HG03280 (cell line): ENCODE results near the gene ABCB9.
"Not testable (repeated sequence)": the region's sequence is repeated elsewhere in the genome, so short reads cannot be mapped to it uniquely, and the experiment has no call there.

Source experiments
- ATAC-seq: cut with Tn5 transposase; IDR thresholded peaks from one replicate; pipeline ENCODE4 v1.9.1; 2021; ENCODE audit warnings: mild to moderate bottlenecking, moderate library complexity; ENCODE audit not compliant: unreplicated experiment

Gene ABCB9

DNA sequence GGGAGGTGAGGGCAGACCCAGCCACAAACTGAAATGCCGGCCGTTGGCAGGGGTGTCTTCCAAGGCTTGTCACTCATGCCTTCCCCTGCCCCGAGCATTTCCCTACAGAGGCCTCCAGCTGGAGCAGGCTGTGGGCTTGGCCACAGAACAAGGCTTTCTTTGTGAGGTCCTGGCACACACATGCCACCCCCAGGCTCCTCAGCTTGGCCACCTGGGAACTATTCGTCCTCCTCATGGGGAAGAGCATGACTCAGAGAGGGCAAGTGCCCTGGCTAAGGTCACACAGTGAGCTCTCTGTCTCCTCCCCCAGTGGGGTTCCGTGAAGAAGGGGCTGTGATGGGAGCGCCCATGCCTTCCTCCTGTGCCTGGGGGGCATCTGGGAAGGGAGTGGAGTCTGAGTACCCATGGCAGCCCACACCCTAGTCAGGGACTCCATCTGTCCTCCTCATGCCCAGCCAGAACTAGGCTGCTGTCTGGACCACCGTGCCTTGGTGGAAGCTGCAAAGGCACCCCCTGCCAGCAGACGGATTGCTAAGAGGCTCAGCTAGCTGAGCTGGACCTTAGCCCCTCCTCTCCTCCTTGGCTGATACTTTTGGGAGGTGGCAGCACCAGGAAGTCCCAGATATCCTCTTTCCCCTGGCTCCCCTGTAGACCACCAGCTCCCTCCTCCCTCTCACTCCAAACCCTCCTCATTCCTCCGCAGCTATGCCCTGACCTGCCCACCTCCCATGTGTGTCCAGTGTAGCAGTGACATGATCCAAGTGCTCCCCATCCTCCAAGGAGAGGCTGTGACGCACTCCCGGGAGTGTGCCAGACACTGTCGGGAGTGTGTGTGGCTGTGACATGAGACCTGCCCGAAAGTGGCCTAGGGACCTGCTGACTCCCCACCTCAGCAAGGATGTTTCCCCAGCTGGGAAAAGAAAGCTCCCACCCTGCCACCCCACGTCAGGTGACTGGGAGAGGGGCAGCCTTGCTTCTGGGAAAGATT is 21.4 kb downstream of the ABCB9 start:
- ATAC-seq = no peak

DNA sequence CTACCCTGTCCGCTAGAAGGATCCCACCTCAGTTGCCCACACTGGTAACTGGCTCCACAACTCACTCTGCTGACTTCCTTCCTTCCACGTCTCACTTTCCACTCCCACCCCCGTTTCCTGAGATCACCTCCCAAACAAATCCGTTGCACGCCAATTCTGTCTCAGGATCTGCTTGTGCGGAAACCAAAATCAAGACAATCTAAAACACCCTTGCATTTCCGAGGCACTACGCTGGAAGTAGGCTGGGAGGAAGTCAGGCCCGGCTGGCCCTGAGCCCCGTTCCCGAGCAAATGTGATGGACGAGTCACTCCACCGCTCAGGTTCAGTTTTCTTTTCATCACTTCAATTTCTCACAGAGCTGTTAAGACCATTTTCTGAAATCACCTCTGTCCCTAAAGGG is 23.1 kb downstream of the ABCB9 start:
- ATAC-seq = no peak

DNA sequence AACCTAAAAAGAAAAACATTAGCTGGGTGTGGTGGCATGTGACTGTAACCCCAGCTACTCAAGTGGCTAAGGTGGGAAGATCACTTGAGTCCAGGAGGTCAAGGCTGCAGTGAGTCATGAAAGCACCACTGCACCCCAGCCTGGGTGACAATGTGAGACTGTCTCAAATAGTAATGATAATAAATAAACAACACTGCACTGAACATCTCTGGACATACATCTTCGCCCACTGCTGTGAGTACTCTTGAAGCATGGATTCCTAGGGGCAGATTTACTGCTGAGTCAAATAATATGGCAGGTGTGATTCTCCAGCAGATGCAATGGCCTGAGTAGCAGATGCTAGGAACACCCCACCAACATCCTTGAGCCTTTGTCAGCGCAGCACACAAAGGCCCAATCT is 23.6 kb downstream of the ABCB9 start:
- ATAC-seq = no peak

DNA sequence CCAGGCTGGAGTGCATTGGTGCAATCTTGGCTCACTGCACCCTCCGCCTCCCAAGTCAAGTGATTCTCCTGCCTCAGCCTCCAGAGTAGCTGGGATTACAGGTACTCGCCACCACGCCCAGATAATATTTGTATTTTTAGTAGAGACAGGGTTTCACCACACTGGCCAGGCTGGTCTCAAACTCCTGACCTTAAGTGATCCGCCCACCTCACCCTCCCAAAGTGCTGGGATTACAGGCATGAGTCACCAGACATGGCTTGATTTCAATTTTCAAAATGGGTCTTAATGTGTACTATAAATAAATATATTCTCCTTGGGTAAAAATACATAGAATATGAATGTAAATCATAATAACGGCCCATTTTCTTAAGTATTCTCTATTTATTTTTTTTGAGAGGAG is 24.9 kb downstream of the ABCB9 start:
- ATAC-seq = not testable (repeated sequence)

DNA sequence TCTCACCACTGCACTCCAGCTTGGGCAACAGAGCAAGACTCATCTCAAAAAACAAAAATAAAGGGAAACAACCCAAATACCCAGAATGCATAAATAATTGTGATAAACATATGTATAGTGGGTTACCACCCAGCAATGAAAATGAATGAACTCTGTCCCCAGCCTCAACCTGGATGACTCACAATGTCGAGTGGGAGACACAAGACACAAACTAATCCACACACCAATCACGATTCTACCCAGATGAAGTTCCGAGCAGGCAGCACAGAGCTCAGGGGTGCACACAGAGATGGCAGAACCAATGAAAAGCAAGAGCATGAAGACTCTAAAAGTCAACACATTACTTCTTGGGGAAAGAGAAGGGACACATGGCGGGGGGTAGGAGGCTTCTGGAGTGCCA is 27.1 kb downstream of the ABCB9 start:
- no peak for ATAC-seq

DNA sequence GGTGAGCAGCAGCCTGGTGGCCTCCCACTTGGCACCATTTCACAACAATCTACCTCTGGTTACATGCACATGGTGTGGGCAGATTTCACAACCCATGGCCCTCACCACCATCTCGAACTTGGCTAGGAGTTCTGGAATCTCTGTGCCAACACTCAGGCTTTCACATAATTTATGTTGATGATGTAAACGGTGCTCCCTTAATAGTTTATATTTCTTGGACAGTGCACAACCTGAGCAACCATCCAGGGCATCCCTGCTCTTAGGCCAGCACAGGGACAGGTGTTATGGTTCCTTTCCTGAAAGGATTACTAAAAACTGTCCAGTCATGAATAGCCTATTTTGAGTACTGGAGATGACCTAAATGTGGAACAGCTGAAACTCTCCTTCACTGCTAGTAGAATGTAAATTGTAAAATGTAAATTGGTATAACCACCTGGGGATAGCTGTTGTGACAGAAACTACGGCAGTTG is 28.6 kb downstream of the ABCB9 start:
- ATAC-seq = no peak

DNA sequence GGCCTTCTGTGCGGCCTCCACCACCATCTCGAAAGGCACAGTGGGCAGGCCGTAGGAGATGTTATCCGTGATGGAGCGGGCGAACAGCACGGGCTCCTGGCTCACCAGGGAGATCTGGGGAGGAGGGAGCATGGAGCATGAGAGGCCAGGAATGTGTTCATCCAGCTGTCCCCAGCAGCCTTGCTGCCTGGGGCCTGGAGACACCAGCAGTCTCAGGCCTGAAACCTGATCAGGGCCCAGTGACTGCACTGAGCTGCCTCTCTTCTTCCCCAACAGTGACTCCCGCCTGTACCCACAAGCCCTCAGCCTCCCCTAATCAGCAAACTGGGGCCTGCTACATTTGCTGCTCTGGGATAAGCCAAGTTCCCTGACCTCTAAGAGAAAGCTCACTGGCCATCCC is 30.9 kb downstream of the ABCB9 start:
- ATAC-seq = no peak

DNA sequence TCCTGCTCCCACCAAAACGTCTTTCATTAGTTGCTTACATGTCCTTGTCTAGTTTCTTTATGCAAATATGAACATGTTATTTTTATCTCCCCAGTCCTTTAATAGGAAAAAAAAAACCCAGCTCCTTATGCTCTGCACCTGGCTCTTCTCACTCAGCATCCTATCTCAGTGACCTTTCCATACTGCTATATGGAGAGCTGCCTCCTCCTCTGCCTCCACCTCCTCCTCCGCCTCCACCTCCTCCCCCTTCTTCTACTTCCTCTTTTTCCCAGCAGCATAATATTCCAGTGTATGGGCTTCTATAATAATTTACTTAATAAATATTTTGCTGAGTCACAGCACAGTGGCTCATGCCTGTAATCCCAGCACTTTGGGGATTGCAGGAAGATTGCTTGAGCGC is 31.5 kb downstream of the ABCB9 start:
- ATAC-seq = no peak

DNA sequence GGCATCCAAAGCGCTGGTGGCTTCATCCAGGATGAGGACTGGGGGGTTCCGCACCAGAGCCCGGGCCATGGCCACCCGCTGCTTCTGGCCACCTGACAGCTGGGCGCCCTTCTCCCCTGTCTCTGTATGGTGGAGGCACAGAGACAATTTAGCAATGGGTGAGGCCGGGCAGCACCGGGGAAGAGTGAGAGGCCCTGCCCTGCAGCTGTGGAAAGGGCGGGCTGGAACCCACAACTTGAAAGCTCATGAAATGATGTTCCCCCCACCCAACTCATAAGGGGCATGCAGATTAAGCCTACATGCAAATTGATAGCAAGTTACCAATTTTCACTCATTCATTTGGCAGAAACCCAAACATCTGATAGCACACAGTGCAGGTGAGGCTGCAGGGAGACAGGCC is 34.1 kb downstream of the ABCB9 start:
- no peak for ATAC-seq

DNA sequence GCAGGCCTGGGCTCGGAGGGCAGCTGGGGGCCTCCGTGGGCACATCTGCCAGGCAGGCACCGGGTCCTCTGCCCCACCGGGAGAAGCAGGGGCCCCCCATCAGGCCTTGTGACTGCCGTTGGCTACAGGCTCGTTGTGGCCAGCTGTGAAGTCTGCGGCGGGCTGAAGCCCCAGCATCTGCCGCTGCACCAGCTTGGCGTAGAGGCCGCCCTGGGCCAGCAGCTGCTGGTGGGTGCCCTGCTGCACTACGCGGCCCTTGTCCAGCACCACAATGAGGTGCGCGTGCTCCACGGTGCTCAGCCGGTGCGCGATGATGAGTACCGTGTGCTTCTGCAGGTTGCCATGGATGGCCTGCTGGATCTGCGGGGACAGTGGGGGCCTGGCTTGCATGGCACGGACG is 36.5 kb downstream of the ABCB9 start:
- ATAC-seq = no peak

- no peak for ATAC-seq
These were observed 37.1 kb downstream of the ABCB9 start for GRCh38 chr12:122929148-122929538.

- no peak for ATAC-seq
These were observed 37.7 kb downstream of the ABCB9 start for GRCh38 chr12:122928404-122929147.

- ATAC-seq = no peak
These were observed 38.4 kb downstream of the ABCB9 start for GRCh38 chr12:122927756-122928403.

GRCh38 chr12:122921917-122922316 is 44.3 kb downstream of the ABCB9 start:
- ATAC-seq = no peak

DNA sequence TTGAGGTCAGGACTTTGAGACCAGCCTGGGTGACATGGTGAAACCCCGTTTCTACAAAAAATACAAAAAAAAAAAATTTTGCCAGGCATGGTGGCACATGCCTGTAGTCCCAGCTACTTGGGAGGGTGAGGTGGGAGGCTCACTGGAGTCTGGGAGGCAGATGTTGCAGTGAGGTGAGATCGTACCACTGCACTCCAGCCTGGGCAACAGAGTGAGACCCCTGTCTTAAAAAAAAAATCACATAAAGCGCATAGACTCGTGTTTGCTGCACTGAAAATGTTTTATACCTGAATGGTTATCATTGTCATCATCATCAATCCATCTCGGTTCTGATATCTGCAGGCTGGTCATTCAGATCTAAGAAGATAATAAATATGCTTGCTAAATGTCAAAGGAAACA is 45.6 kb downstream of the ABCB9 start:
- ATAC-seq = no peak

GRCh38 chr12:122918827-122919226 is 47.4 kb downstream of the ABCB9 start:
- no peak for ATAC-seq

- no peak for ATAC-seq
These were observed 48.6 kb downstream of the ABCB9 start for GRCh38 chr12:122917507-122918121.

- ATAC-seq = no peak
These were observed 56.6 kb downstream of the ABCB9 start for GRCh38 chr12:122909442-122910288.

GRCh38 chr12:122908915-122909314 is 57.3 kb downstream of the ABCB9 start:
- ATAC-seq = no peak

DNA sequence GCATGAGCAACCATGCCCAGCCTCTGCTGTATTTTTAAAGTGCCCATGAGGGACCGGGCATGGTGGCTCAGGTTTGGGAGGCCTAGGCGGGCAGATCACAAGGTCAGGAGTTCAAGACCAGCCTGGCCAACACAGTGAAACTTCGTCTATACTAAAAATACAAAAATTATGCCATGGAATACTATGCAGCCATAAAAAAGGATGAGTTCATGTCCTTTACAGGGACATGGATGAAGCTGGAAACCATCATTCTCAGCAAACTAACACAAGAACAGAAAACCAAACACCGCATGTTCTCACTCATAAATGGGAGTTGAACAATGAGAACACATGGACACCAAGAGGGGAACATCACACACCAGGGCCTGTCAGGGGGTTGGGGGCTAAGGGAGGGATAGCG is 61.0 kb downstream of the ABCB9 start:
- not testable (repeated sequence) for ATAC-seq
